HCT116 (cell line): ENCODE measurements around the gene MORN1. TPM values are rescaled to one million over a fixed set of nuclear protein-coding genes. Genes with fewer than 3 reads are reported as not detected.

Experiments
- ATAC-seq: fragments of 200-7000 bp; cut with Tn5 transposase; 2 replicates; pipeline ENCODE4 v1.9.1; 2020; ENCODE audit warnings: mild to moderate bottlenecking, moderate library complexity
- BruUV-seq: library from RNA; stranded (reverse); fragments of 400-500 nt; replicated peaks from 2 replicates; lab custom pipeline; 2021; lab: Mats Ljungman, UMichigan
- CTCF ChIA-PET: fragments of 300-600 bp; sonication (Branson Sonifier 250); formaldehyde crosslinking; loops from one replicate; lab custom pipeline; 2021; ENCODE audit warnings: antibody characterized with exemption; lab: Charles Lee
- POLR2A ChIA-PET: fragments of 300-600, 350-600 bp; sonication (Branson Sonifier 250); formaldehyde crosslinking; loops from one replicate; lab custom pipeline; 2021; ENCODE audit warnings: antibody characterized with exemption; lab: Charles Lee
- RAD21 ChIA-PET, 2 experiments: fragments of 300-600 bp; sonication (Branson Sonifier 250); formaldehyde crosslinking; loops; one replicate each; lab custom pipeline; 2023; ENCODE audit warnings: low total read pairs in 2 of 2; ENCODE audit not compliant: uncharacterized antibody in 2 of 2, unreplicated experiment in 2 of 2, low non-redundant PET in 1 of 2; lab: Charles Lee
- DNase-seq: peaks from one replicate; pipeline ENCODE4 v3.0.0-alpha.2; 2010; ENCODE audit warnings: low read depth, low spot score
- H2AFZ ChIP-seq: fragments of 200-600 bp; shearing (Covaris generic), sonication (generic); 2 replicates; pipeline ENCODE4 v1.6.1; 2017; ENCODE audit warnings: low read depth, mixed run types, mixed read lengths, antibody characterized with exemption, low read length; ENCODE audit not compliant: poor library complexity, severe bottlenecking
- H3K27ac ChIP-seq: 2 replicates; pipeline ENCODE4 v1.5.1; 2012; ENCODE audit warnings: low read depth, low read length
- H3K27me3 ChIP-seq: fragments of 200-600 bp; sonication (generic); 2 replicates; pipeline ENCODE4 v1.6.1; 2016; ENCODE audit warnings: mixed run types, low read length, mixed read lengths; ENCODE audit not compliant: insufficient read depth
- H3K36me3 ChIP-seq, 2 experiments: fragments of 200-500 bp in 1 of 2; fragments of 200-600 bp in 1 of 2; sonication (Bioruptor generic) in 1 of 2; sonication (generic) in 1 of 2; 2 replicates each; pipeline versions ENCODE4 v1.5.1 to v1.6.1; 2014 to 2016; ENCODE audit warnings: low read length in 2 of 2, inconsistent platforms in 1 of 2, mixed read lengths in 1 of 2, mixed run types in 1 of 2; ENCODE audit not compliant: insufficient read depth in 2 of 2, control insufficient read depth in 1 of 2
- H3K4me1 ChIP-seq, 2 experiments: fragments of 200-600 bp in 1 of 2; sonication (generic) in 1 of 2; 2 replicates each; pipeline versions ENCODE4 v1.5.1 to v1.6.1; 2012 to 2017; ENCODE audit warnings: low read length in 2 of 2, inconsistent platforms in 1 of 2, mild to moderate bottlenecking in 1 of 2, mixed read lengths in 1 of 2, mixed run types in 1 of 2, moderate library complexity in 1 of 2; ENCODE audit not compliant: insufficient read depth in 2 of 2, control insufficient read depth in 1 of 2
- H3K4me2 ChIP-seq: fragments of 200-600 bp; sonication (generic); 2 replicates; pipeline ENCODE4 v1.6.1; 2017; ENCODE audit warnings: mixed run types, low read length, mixed read lengths
- H3K4me3 ChIP-seq, 2 experiments: fragments of 200-600 bp in 1 of 2; sonication (generic) in 1 of 2; replicated peaks in 1 of 2; 2 replicates each; pipeline ENCODE4 v1.5.1; 2011 to 2016; ENCODE audit warnings: low read length in 2 of 2, control low read depth in 1 of 2, low read depth in 1 of 2, mild to moderate bottlenecking in 1 of 2, mixed read lengths in 1 of 2, mixed run types in 1 of 2
- H3K79me2 ChIP-seq: fragments of 200-600 bp; sonication (generic); 2 replicates; pipeline ENCODE4 v1.6.1; 2017; ENCODE audit warnings: mild to moderate bottlenecking, mixed run types, low read length, moderate library complexity, mixed read lengths; ENCODE audit not compliant: insufficient read depth
- H3K9ac ChIP-seq: fragments of 200-600 bp; sonication (generic); 2 replicates; pipeline ENCODE4 v1.6.1; 2016; ENCODE audit warnings: low read length, mixed read lengths
- H3K9me2 ChIP-seq: fragments of 200-600 bp; sonication (generic), shearing (Covaris generic); 2 replicates; pipeline ENCODE4 v1.6.1; 2017; ENCODE audit warnings: mixed run types, mild to moderate bottlenecking, moderate library complexity; ENCODE audit not compliant: insufficient read depth
- H3K9me3 ChIP-seq, 2 experiments: fragments of 200-500 bp in 1 of 2; fragments of 200-600 bp in 1 of 2; sonication (Bioruptor generic) in 1 of 2; sonication (generic) in 1 of 2; 2 replicates each; pipeline ENCODE4 v1.6.1; 2014 to 2017; ENCODE audit warnings: low read length in 2 of 2, mixed read lengths in 2 of 2, inconsistent platforms in 1 of 2, low read depth in 1 of 2, mild to moderate bottlenecking in 1 of 2, mixed run types in 1 of 2, moderate library complexity in 1 of 2; ENCODE audit not compliant: control insufficient read depth in 1 of 2, insufficient read depth in 1 of 2
- H4K20me1 ChIP-seq: fragments of 200-600 bp; sonication (generic), shearing (Covaris generic); 2 replicates; pipeline ENCODE4 v1.6.1; 2017; ENCODE audit warnings: mixed run types, mild to moderate bottlenecking, moderate library complexity; ENCODE audit not compliant: insufficient read depth
- CTCF ChIP-seq, 3 experiments: fragments of 200-600 bp in 1 of 3; sonication (generic) in 1 of 3; IDR thresholded peaks in 2 of 3; conservative IDR thresholded peaks in 1 of 3; 2 replicates each; pipeline ENCODE4 v1.5.1; 2012 to 2017; ENCODE audit warnings: low read depth in 2 of 3, low read length in 2 of 3, antibody characterized with exemption in 1 of 3, borderline replicate concordance in 1 of 3, control low read depth in 1 of 3, mild to moderate bottlenecking in 1 of 3, mixed read lengths in 1 of 3, mixed run types in 1 of 3, moderate library complexity in 1 of 3; ENCODE audit not compliant: insufficient read depth in 1 of 3
- ELF1 ChIP-seq: IDR thresholded peaks from 2 replicates; pipeline ENCODE4 v1.6.1; 2012; ENCODE audit warnings: low read depth, borderline replicate concordance
- EZH2 ChIP-seq: fragments of 200-600 bp; sonication (generic); IDR thresholded peaks from 2 replicates; pipeline ENCODE4 v1.6.1; 2017; ENCODE audit warnings: antibody characterized with exemption, mixed run types
- FOSL1 ChIP-seq: IDR thresholded peaks from 2 replicates; pipeline ENCODE4 v1.6.1; 2012; ENCODE audit warnings: low read depth
- JUND ChIP-seq: IDR thresholded peaks from 2 replicates; pipeline ENCODE4 v1.6.1; 2012
- POLR2A ChIP-seq: IDR thresholded peaks from 2 replicates; pipeline ENCODE4 v1.7.0; 2011; ENCODE audit warnings: borderline replicate concordance; ENCODE audit not compliant: insufficient read depth, insufficient read length; ENCODE audit errors: extremely low read depth
- RAD21 ChIP-seq: IDR thresholded peaks from 2 replicates; pipeline ENCODE4 v1.6.1; 2012; ENCODE audit warnings: low read depth, mild to moderate bottlenecking
- REST ChIP-seq: IDR thresholded peaks from 2 replicates; pipeline ENCODE4 v1.6.1; 2012; ENCODE audit warnings: low read depth
- SIN3A ChIP-seq: IDR thresholded peaks from 2 replicates; pipeline ENCODE4 v1.6.1; 2012; ENCODE audit warnings: low read depth
- SP1 ChIP-seq: IDR thresholded peaks from 2 replicates; pipeline ENCODE4 v1.6.1; 2012; ENCODE audit warnings: low read depth
- TCF7L2 ChIP-seq: IDR thresholded peaks from 2 replicates; pipeline ENCODE4 v1.7.0; 2011; ENCODE audit warnings: borderline replicate concordance, inconsistent platforms; ENCODE audit not compliant: insufficient read depth, insufficient read length; ENCODE audit errors: extremely low read depth
- YY1 ChIP-seq: IDR thresholded peaks from 2 replicates; pipeline ENCODE4 v1.6.1; 2011; ENCODE audit warnings: low read length, low read depth, moderate library complexity, mild to moderate bottlenecking; ENCODE audit not compliant: insufficient replicate concordance; ENCODE audit errors: extremely low read depth
- ZFX ChIP-seq: fragments of 450-650 bp; IDR thresholded peaks from 2 replicates; pipeline ENCODE4 v1.6.1; 2017
- ZNF274 ChIP-seq: fragments of 200-500 bp; sonication (Bioruptor generic); IDR thresholded peaks from 2 replicates; pipeline ENCODE4 v1.6.1; 2014; ENCODE audit warnings: mild to moderate bottlenecking, low read depth, low read length, inconsistent platforms
- intact Hi-C: fragments of 100-400 bp; cut with micrococcal nuclease; formaldehyde crosslinking; loops from 2 replicates; pipeline ENCODE4 v1.10.0; 2022
- total RNA-seq: library from RNA; stranded (reverse); gene quantifications from one replicate; pipeline ENCODE4 v1.2.1, GENCODE V29; 2021; ENCODE audit not compliant: unreplicated experiment
- TF ChIP-seq, protein P1 (sequence below): IDR thresholded peaks from 2 replicates; pipeline ENCODE4 v1.6.1; 2012
- TF ChIP-seq, protein P2 (sequence below): IDR thresholded peaks from 2 replicates; pipeline ENCODE4 v1.6.1; 2012

MORN1 gene
- total RNA-seq, 1 experiment from 2014 or later, result 21.4 TPM

GRCh38 chr1:2396059-2396458, 4.7 kb upstream of the MORN1 start:
- Histone ChIP-seq H3K27me3 (no peaks in the 10 kb centered on the region), H3K4me1 (peaks cover 8 to 15% of the 10 kb centered on the region in 2 experiments; a peak in 3 of 4 replicates), H4K20me1 (0 out of 2 replicates have a peak, but pooled peaks cover 7% of the 10 kb centered on the region), H3K27ac (no peak overlapping the region), H3K79me2 (peaks cover 79% of the 10 kb centered on the region), H2AFZ (no peak overlapping the region), H3K9ac (no peak overlapping the region), H3K9me3 (no peaks in the 10 kb centered on the region), H3K4me2 (no peak overlapping the region), H3K4me3 (no peak overlapping the region), H3K36me3 (peaks cover 36 to 54% of the 10 kb centered on the region in 2 experiments), H3K9me2 (no peaks in the 10 kb centered on the region)
- ChIA-PET CTCF (no interaction called here), RAD21 (no interaction called here), POLR2A (no interaction called here)
- no TSS peak for BruUV-seq
- TF ChIP-seq CTCF (IDR thresholded peaks at IDR 0.05 in 2 of 3, conservative IDR thresholded peaks at IDR 0.05 in 1 of 3; ENCODE audit: borderline replicate concordance in 1 of 3, insufficient read depth in 1 of 3, low read depth in 2 of 3, low read length in 2 of 3), result no peak
- ATAC-seq, result no peak
- intact Hi-C loops, result no loop called here
- DNase-seq, result no peak

DNA sequence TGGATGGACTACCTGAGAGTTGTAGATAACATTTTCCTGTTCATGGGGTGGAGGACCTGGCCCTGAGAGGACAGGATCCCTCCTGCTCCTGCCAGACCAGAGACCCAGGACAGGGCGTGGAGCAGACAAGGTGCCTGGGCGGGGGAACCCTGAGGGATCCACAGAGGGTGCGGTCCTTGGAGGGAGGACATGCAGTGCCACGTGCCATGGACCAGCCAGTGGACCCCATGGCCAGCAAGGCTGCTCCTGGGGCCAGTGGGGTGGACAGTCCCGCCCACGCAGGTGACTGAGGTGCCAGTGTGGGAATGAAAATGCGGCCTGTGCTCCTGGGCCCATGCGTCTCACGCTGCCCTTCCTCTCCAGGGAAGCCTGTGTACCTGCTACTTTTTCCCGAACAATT, 3.9 kb upstream of the MORN1 start:
- Histone ChIP-seq H3K27me3 (no peaks in the 10 kb centered on the region), H3K4me2 (no peak overlapping the region), H3K4me1 (peaks cover 9 to 18% of the 10 kb centered on the region in 2 experiments; a peak in 3 of 4 replicates), H3K9me2 (no peaks in the 10 kb centered on the region), H3K4me3 (no peak overlapping the region), H3K9ac (no peak overlapping the region), H4K20me1 (0 out of 2 replicates have a peak, but pooled peaks cover 7% of the 10 kb centered on the region), H3K79me2 (peaks cover 79% of the 10 kb centered on the region), H3K9me3 (no peaks in the 10 kb centered on the region), H2AFZ (no peak overlapping the region), H3K36me3 (peaks cover 31 to 48% of the 10 kb centered on the region in 2 experiments), H3K27ac (no peak overlapping the region)
- no TSS peak for BruUV-seq
- CTCF ChIA-PET, result no interaction called here
- POLR2A ChIA-PET, result no interaction called here
- RAD21 ChIA-PET, result no interaction called here
- ATAC-seq (no peak), DNase-seq (no peak)
- intact Hi-C loops, result no loop called here
- no peak for TF ChIP-seq EZH2
- TF ChIP-seq TCF7L2, result no peak
- TF ChIP-seq, protein P1, sequence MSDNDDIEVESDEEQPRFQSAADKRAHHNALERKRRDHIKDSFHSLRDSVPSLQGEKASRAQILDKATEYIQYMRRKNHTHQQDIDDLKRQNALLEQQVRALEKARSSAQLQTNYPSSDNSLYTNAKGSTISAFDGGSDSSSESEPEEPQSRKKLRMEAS, result no peak
- TF ChIP-seq YY1, result no peak
- TF ChIP-seq ZFX, result no peak
- no peak for TF ChIP-seq SIN3A
- no peak for TF ChIP-seq RAD21
- TF ChIP-seq REST, result no peak
- no peak for TF ChIP-seq ELF1
- no peak for TF ChIP-seq FOSL1
- no peak for TF ChIP-seq SP1
- no peak for TF ChIP-seq ZNF274
- no peak for TF ChIP-seq POLR2A
- TF ChIP-seq, protein P2, sequence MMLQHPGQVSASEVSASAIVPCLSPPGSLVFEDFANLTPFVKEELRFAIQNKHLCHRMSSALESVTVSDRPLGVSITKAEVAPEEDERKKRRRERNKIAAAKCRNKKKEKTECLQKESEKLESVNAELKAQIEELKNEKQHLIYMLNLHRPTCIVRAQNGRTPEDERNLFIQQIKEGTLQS, result no peak
- no peak for TF ChIP-seq JUND
